GM21515 (cell line): ENCODE measurements around the gene PLTP.

ENCODE experiments used
- ATAC-seq: cut with Tn5 transposase; IDR thresholded peaks from one replicate; pipeline ENCODE4 v1.9.1; 2021; ENCODE audit not compliant: unreplicated experiment

The PLTP gene

DNA sequence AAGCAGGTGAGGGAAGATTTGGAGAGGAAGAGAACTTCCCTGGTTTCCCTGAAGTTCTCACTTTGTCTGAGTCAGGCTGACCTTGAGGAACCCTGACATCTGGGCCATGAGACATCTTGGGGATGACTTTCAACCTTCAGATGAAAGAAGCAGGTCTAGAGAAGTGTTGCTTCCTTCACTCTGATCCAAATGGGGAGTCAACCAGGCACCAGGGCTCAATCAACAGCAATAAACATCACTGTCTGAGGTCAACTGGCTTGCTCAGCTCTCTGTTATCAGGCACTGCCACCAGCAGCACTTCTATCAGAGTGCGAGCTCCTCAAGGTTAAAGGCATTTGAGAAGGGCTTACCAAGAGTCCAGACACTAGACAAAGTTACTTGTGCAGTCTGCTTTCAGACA lies 61.0 kb downstream of the PLTP start:
- no peak for ATAC-seq

GRCh38 chr20:45850238-45850637 lies 61.7 kb downstream of the PLTP start:
- no peak for ATAC-seq

DNA sequence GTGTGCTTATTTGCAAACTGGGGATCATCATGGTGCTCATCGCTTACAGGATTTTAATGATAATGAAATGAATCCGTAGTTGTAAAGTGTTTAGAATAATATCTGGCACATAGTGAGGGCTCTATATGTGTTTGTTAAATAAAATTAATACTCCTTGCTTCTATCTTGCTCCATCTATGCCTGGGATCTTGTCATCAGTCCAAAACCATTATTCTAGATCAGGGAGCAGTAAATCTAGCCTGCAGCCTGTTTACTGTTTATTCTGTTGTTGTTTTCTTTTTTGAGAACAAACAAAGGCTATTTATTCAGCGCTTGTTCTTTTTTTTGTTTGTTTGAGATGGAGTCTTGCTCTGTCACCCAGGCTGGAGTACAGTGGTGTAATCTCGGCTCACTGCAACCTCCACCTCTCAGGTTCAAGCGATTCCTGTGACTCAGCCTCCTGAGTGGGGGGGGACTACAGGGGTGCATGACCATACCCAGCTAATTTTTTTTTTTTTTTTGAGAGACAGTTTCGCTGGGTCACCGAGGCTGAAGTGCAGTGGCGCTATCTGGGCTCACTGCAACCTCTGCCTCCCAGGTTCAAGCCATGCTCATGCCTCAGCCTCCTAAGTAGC lies 62.9 kb downstream of the PLTP start:
- no peak for ATAC-seq
